Mammary epithelial cell (primary cell): ENCODE data around the gene SPATA7.

Experiments
- CTCF ChIP-seq, 2 donors: IDR thresholded peaks in 1 of 2; conservative IDR thresholded peaks in 1 of 2; 2 replicates each; pipeline ENCODE4 v1.5.1; 2011 to 2012; ENCODE audit warnings: inconsistent platforms in 2 of 2, low read length in 2 of 2, mild to moderate bottlenecking in 2 of 2, control low read depth in 1 of 2, low read depth in 1 of 2; ENCODE audit not compliant: insufficient read depth in 1 of 2; ENCODE audit errors: extremely low read depth in 1 of 2
- EZH2 ChIP-seq: IDR thresholded peaks from 2 replicates; pipeline ENCODE4 v1.6.1; 2012; ENCODE audit warnings: low read length, inconsistent platforms, borderline replicate concordance

DNA sequence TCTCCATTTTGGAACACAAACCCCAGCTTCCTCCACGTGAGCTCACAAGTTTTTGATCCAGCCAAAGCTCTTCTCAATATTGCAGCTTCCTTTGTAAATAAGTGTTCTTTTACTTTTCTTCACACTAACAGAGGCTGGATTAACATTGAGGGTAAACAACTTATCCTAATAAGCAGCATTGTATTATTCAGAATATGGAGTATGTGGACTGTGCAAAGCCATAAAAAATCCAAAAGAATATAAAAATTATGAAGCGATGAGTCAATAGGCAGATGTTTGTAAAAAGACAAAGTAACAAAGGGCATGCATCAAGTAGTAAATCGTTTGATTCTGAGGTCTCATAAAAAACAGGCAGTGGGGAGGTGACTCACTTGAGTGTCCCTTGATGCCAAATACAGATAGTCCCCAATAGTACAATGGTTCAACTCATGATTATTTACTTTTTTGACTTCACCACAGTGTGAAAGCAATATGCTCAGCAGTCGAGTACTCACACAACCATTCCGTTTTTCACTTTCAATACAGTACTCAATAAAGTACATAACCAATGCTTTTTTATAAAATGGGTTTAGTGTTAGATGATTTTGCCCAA lies 39.3 kb upstream of the SPATA7 start:
- TF ChIP-seq CTCF (conservative IDR thresholded peaks at IDR 0.05 in 1 of 2, IDR thresholded peaks at IDR 0.05 in 1 of 2; ENCODE audit: extremely low read depth in 1 of 2, insufficient read depth in 1 of 2, low read depth in 1 of 2, low read length in 2 of 2), result no peak
- no peak for TF ChIP-seq EZH2
